ENCODE results near the gene IFT27. TPM values are rescaled to one million over a fixed set of nuclear protein-coding genes. Genes with fewer than 3 reads are reported as not detected.
A peak's percentile ranks its signal among the peaks of the same experiment; 100 is the strongest.

IFT27 gene
- total RNA-seq, 1 donor: 17.6 TPM

DNA sequence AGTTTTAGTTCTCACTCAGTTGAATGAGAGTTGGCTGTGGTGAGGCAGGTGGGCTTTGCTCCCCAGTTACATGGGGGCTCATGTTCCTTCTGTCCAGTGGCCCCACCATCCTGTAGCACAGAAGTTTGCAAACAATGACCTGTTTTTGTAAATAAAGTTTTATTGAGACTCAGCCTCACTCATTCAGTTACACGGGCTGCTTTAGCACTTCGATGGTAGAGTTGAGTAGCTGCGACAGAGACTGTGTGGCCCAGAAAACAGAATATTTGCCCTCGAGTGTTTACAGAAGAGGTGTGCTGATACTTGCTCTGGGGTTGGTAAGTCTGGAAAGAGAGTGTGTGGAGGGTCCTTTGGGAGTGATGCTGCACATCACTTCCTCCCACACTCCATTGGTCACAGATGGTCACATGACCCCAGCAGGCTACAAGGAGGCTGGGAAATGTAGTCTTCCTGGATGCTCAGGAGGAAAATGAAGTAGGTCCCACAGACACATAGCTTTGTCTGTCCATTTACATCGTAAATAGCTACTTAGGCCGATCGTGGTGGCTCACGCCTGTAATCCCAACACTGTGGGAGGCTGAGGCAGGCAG is 34.6 kb downstream of the IFT27 start:
- DNase-seq (ENCODE audit: low read depth): peak; percentile 10
- TF ChIP-seq CTCF (IDR thresholded peaks at IDR 0.05; ENCODE audit: insufficient read depth, low read length): no peak

GRCh38 chr22:36740716-36741115 is 35.2 kb downstream of the IFT27 start:
- no peak overlapping the region for H3K4me3 ChIP-seq (ENCODE audit: low read depth, low read length)
- no peak for TF ChIP-seq CTCF (IDR thresholded peaks at IDR 0.05; ENCODE audit: insufficient read depth, low read length)
- no peak for DNase-seq (ENCODE audit: low read depth)

More for the DNA sequence above, 34.6 kb downstream of the IFT27 start:
- H3K4me3 ChIP-seq (ENCODE audit: low read depth, low read length): no peak overlapping the region

DNA sequence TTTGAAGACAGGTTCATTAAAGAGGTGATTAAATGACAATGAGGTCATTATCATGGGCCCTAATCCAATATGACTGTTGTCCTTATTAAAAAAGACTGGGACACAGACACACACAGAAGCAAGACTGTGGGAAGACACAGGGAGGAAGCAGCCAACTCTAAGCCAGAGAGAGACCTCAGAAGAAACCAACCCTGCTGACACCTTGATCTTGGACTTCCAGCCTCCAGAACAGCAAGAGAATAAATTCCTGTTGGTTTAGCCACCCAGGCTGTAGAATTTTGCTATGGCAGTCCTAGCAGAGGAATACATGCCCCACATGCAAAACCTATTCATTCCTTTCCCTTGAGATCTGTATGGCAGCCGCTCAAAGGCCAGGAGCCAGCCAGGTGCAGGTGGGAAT is 36.7 kb downstream of the IFT27 start:
- TF ChIP-seq CTCF (IDR thresholded peaks at IDR 0.05; ENCODE audit: insufficient read depth, low read length): no peak
- DNase-seq (ENCODE audit: low read depth): no peak
- no peak overlapping the region for H3K4me3 ChIP-seq (ENCODE audit: low read depth, low read length)

- DNase-seq (ENCODE audit: low read depth): no peak
- no peak for TF ChIP-seq CTCF (IDR thresholded peaks at IDR 0.05; ENCODE audit: insufficient read depth, low read length)
- no peak overlapping the region for H3K4me3 ChIP-seq (ENCODE audit: low read depth, low read length)
These were observed 37.4 kb downstream of the IFT27 start for GRCh38 chr22:36738416-36739020.

DNA sequence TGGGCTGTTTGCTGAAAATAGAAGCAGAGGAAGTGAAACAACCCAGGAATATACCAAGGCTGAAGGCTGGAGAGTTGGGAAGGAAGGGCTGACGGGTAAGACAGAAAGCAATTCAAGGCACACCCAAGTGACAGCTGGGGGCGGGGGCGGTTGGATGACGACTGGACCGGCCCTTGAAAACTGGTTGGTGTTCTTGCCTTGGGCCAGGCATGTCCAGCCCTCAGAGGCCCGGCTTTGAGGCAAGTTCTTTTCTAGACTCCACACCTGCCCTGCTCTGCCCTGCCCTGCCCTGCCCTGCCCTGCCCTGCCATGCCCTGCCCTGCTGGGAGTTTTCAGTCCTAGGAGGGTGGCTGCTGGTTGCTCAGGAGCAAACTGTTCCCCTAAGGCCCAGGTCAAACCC is 38.1 kb downstream of the IFT27 start:
- H3K4me3 ChIP-seq (ENCODE audit: low read depth, low read length): no peak overlapping the region
- no peak for TF ChIP-seq CTCF (IDR thresholded peaks at IDR 0.05; ENCODE audit: insufficient read depth, low read length)
- no peak for DNase-seq (ENCODE audit: low read depth)

DNA sequence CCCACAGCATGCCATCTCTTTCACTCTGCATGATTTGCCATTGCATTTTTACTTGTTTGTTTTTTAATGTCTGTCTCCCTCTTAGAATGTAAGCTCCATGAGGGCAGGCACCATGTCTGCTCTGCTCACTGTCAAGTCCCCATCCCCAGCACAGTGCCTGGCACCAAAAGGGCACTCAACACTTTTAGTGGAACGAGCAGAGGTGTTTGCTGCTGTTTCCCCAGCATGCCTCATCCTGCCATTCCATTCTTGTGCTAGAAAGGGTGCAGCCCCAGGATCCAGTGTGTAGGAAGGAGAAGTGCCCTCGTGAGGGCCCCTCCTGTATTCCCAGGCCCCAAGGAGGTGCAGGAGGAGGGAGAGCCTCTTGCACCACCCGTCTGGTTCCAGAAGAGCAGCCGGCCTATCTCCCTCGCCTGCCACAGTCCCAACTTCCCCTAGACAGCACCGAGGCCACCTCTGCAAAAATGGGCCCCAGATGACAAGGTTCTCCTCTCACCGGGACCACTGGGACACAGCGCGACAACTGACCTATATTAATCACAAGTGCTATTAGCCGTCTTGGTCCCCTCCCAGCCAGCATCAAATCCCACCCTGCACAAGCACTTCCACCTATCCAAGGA is 39.1 kb downstream of the IFT27 start:
- no peak for DNase-seq (ENCODE audit: low read depth)
- TF ChIP-seq CTCF (IDR thresholded peaks at IDR 0.05; ENCODE audit: insufficient read depth, low read length): no peak
- no peak overlapping the region for H3K4me3 ChIP-seq (ENCODE audit: low read depth, low read length)
